HEK293 (cell line): ENCODE measurements around the gene NABP2.

Experiments
- CTCF ChIP-seq: fragments of 450-650 bp; formaldehyde crosslinking; IDR thresholded peaks from 2 replicates; pipeline ENCODE4 v1.5.1; 2016; ENCODE audit warnings: missing biosample characterization, missing genetic modification characterization
- HOXA7 ChIP-seq: sonication (generic); formaldehyde crosslinking; IDR thresholded peaks from 2 replicates; pipeline ENCODE4 v1.8.1; 2022; ENCODE audit warnings: missing genetic modification reagents, borderline replicate concordance
- HOXC10 ChIP-seq: sonication (generic); formaldehyde crosslinking; IDR thresholded peaks from 2 replicates; pipeline ENCODE4 v1.8.1; 2023; ENCODE audit warnings: mild to moderate bottlenecking, missing genetic modification reagents
- KLF16 ChIP-seq: fragments of 450-650 bp; formaldehyde crosslinking; IDR thresholded peaks from 2 replicates; pipeline ENCODE4 v1.5.1; 2017; ENCODE audit warnings: missing biosample characterization, missing genetic modification characterization
- OSR2 ChIP-seq: fragments of 450-650 bp; formaldehyde crosslinking; IDR thresholded peaks from 2 replicates; pipeline ENCODE4 v1.5.1; 2016; ENCODE audit warnings: missing biosample characterization, missing genetic modification characterization
- PBX3 ChIP-seq: sonication (generic); formaldehyde crosslinking; IDR thresholded peaks from 2 replicates; pipeline ENCODE4 v1.8.1; 2022; ENCODE audit warnings: mild to moderate bottlenecking, moderate library complexity, missing genetic modification reagents
- PRDM1 ChIP-seq: fragments of 450-650 bp; formaldehyde crosslinking; IDR thresholded peaks from 2 replicates; pipeline ENCODE4; 2016; ENCODE audit warnings: missing biosample characterization, missing genetic modification characterization
- TCF7L2 ChIP-seq: IDR thresholded peaks from 2 replicates; pipeline ENCODE4 v1.6.1; 2011; ENCODE audit warnings: low read depth, mild to moderate bottlenecking, inconsistent platforms, low read length, moderate library complexity, borderline replicate concordance
- TSHZ1 ChIP-seq: fragments of 450-650 bp; formaldehyde crosslinking; IDR thresholded peaks from 2 replicates; pipeline ENCODE4 v1.5.1; 2016; ENCODE audit warnings: missing biosample characterization, missing genetic modification characterization, borderline replicate concordance
- WT1 ChIP-seq: fragments of 450-650 bp; formaldehyde crosslinking; IDR thresholded peaks from 2 replicates; pipeline ENCODE4 v1.5.1; 2016; ENCODE audit warnings: missing biosample characterization, missing genetic modification characterization
- YY2 ChIP-seq: fragments of 450-650 bp; formaldehyde crosslinking; IDR thresholded peaks from 2 replicates; pipeline ENCODE4 v1.5.1; 2016; ENCODE audit warnings: missing biosample characterization, missing genetic modification characterization
- ZBTB6 ChIP-seq: fragments of 450-650 bp; formaldehyde crosslinking; IDR thresholded peaks from 2 replicates; pipeline ENCODE4 v1.5.1; 2017; ENCODE audit warnings: missing biosample characterization, missing genetic modification characterization
- ZNF114 ChIP-seq: fragments of 450-650 bp; formaldehyde crosslinking; IDR thresholded peaks from 2 replicates; pipeline ENCODE4 v1.5.0; 2017; ENCODE audit warnings: missing biosample characterization, missing genetic modification characterization
- ZNF175 ChIP-seq: fragments of 450-650 bp; formaldehyde crosslinking; IDR thresholded peaks from 2 replicates; pipeline ENCODE4 v1.5.1; 2016; ENCODE audit warnings: missing biosample characterization, missing genetic modification characterization
- ZNF23 ChIP-seq: fragments of 450-650 bp; formaldehyde crosslinking; IDR thresholded peaks from 2 replicates; pipeline ENCODE4 v1.5.1; 2016; ENCODE audit warnings: missing biosample characterization, missing genetic modification characterization, borderline replicate concordance
- ZNF398 ChIP-seq: fragments of 450-650 bp; formaldehyde crosslinking; IDR thresholded peaks from 2 replicates; pipeline ENCODE4 v1.5.1; 2017; ENCODE audit warnings: missing biosample characterization, missing genetic modification characterization
- ZNF404 ChIP-seq: fragments of 450-650 bp; formaldehyde crosslinking; IDR thresholded peaks from 2 replicates; pipeline ENCODE4 v1.5.1; 2017; ENCODE audit warnings: missing biosample characterization, missing genetic modification characterization
- ZNF433 ChIP-seq: fragments of 450-650 bp; formaldehyde crosslinking; IDR thresholded peaks from 2 replicates; pipeline ENCODE4 v1.5.1; 2016; ENCODE audit warnings: missing biosample characterization, missing genetic modification characterization, low read depth
- ZNF510 ChIP-seq: fragments of 450-650 bp; formaldehyde crosslinking; IDR thresholded peaks from 2 replicates; pipeline ENCODE4 v1.5.1; 2018; ENCODE audit warnings: mild to moderate bottlenecking, missing genetic modification characterization, missing biosample characterization; ENCODE audit not compliant: insufficient replicate concordance
- ZNF514 ChIP-seq: fragments of 450-650 bp; formaldehyde crosslinking; IDR thresholded peaks from 2 replicates; pipeline ENCODE4 v1.5.1; 2016; ENCODE audit warnings: missing biosample characterization, missing genetic modification characterization
- ZNF521 ChIP-seq: fragments of 450-650 bp; formaldehyde crosslinking; IDR thresholded peaks from 2 replicates; pipeline ENCODE4 v1.5.1; 2017; ENCODE audit warnings: missing biosample characterization, mild to moderate bottlenecking, missing genetic modification characterization
- ZNF529 ChIP-seq: fragments of 450-650 bp; formaldehyde crosslinking; IDR thresholded peaks from 2 replicates; pipeline ENCODE4 v1.5.1; 2017; ENCODE audit warnings: missing genetic modification characterization, missing biosample characterization; ENCODE audit not compliant: insufficient replicate concordance
- ZNF621 ChIP-seq: fragments of 450-650 bp; formaldehyde crosslinking; IDR thresholded peaks from 2 replicates; pipeline ENCODE4 v1.5.1; 2017; ENCODE audit warnings: missing biosample characterization, missing genetic modification characterization
- ZNF626 ChIP-seq: fragments of 450-650 bp; sonication (Bioruptor Pico); formaldehyde crosslinking; IDR thresholded peaks from 2 replicates; pipeline ENCODE4 v1.5.1; 2018; ENCODE audit warnings: missing biosample characterization, missing genetic modification characterization, inconsistent platforms
- ZNF645 ChIP-seq: fragments of 450-650 bp; formaldehyde crosslinking; IDR thresholded peaks from 2 replicates; pipeline ENCODE4; 2016; ENCODE audit warnings: missing biosample characterization, missing genetic modification characterization
- ZNF701 ChIP-seq: fragments of 450-650 bp; formaldehyde crosslinking; IDR thresholded peaks from 2 replicates; pipeline ENCODE4 v1.5.1; 2016; ENCODE audit warnings: missing biosample characterization, missing genetic modification characterization
- ZNF76 ChIP-seq: fragments of 450-650 bp; formaldehyde crosslinking; IDR thresholded peaks from 2 replicates; pipeline ENCODE4; 2016; ENCODE audit warnings: low read depth, missing biosample characterization, missing genetic modification characterization, borderline replicate concordance
- ZNF777 ChIP-seq: fragments of 450-650 bp; formaldehyde crosslinking; IDR thresholded peaks from 2 replicates; pipeline ENCODE4 v1.5.1; 2017; ENCODE audit warnings: missing biosample characterization, missing genetic modification characterization, borderline replicate concordance
- ZNF791 ChIP-seq: fragments of 450-650 bp; formaldehyde crosslinking; IDR thresholded peaks from 2 replicates; pipeline ENCODE4 v1.5.1; 2016; ENCODE audit warnings: missing biosample characterization, missing genetic modification characterization
- ZSCAN16 ChIP-seq: fragments of 450-650 bp; formaldehyde crosslinking; IDR thresholded peaks from 2 replicates; pipeline ENCODE4 v1.5.1; 2016; ENCODE audit warnings: missing biosample characterization, missing genetic modification characterization
- ZSCAN23 ChIP-seq: fragments of 450-650 bp; formaldehyde crosslinking; IDR thresholded peaks from 2 replicates; pipeline ENCODE4 v1.5.1; 2016; ENCODE audit warnings: missing biosample characterization, missing genetic modification characterization
- ZSCAN30 ChIP-seq: fragments of 450-650 bp; IDR thresholded peaks from 2 replicates; pipeline ENCODE4 v1.5.1; 2018; ENCODE audit warnings: missing biosample characterization, mild to moderate bottlenecking, missing genetic modification characterization, moderate library complexity

NABP2 gene

GRCh38 chr12:56219840-56220239 is 4.3 kb upstream of the NABP2 start (continued):
- TF ChIP-seq ZNF404 (tag by site-specific recombination) (peak; percentile 97), ZNF621 (tag by site-specific recombination) (no peak), ZNF514 (tag by site-specific recombination) (peak; percentile 86; the same call in 1 of the 2 replicates), TSHZ1 (tag by site-specific recombination) (no peak; the same call in 1 of the 2 replicates), ZNF76 (tag by site-specific recombination) (no peak), ZNF645 (tag by site-specific recombination) (no peak), OSR2 (tag by site-specific recombination) (no peak), ZNF791 (tag by site-specific recombination) (peak; percentile 88), ZNF114 (no peak), WT1 (tag by site-specific recombination) (no peak), ZNF433 (tag by site-specific recombination) (peak; percentile 99), ZNF23 (tag by site-specific recombination) (no peak), ZNF626 (tag by site-specific recombination) (no peak), ZSCAN30 (no peak), ZNF510 (tag by site-specific recombination) (no peak), CTCF (tag by site-specific recombination) (no peak), KLF16 (no peak), YY2 (tag by site-specific recombination) (no peak), ZNF175 (tag by site-specific recombination) (no peak), ZNF398 (no peak), HOXC10 (CRISPR knock-in tag) (no peak), TCF7L2 (no peak), ZSCAN23 (no peak), PRDM1 (tag by site-specific recombination) (no peak), HOXA7 (no peak), ZBTB6 (tag by site-specific recombination) (no peak), ZNF529 (tag by site-specific recombination) (no peak), ZNF777 (tag by site-specific recombination) (no peak), ZSCAN16 (tag by site-specific recombination) (0 out of 2 replicates have a peak, but pooled peaks have one; percentile 39), ZNF521 (tag by site-specific recombination) (no peak), ZNF701 (no peak), PBX3 (CRISPR knock-in tag) (no peak)
